A549 (cell line): ENCODE results near the gene YOD1. TPM values are rescaled to one million over a fixed set of nuclear protein-coding genes. Genes with fewer than 3 reads are reported as not detected.

ENCODE experiments used
- ATAC-seq, 2 experiments: fragments of 200-7000 bp in 1 of 2; fragments of >200 bp in 1 of 2; cut with Nextera tagmentation in 1 of 2; cut with Tn5 transposase in 1 of 2; 3 replicates each; pipeline versions ENCODE4 v1.8.0 to v1.9.1; 2018 to 2020; ENCODE audit warnings: mild to moderate bottlenecking in 1 of 2, moderate library complexity in 1 of 2
- CTCF ChIA-PET: fragments of 300-600 bp; sonication (Branson Sonifier 250); formaldehyde crosslinking; extraction: SDS; loops from one replicate; lab custom pipeline; 2021; ENCODE audit warnings: antibody characterized with exemption, inconsistent platforms; lab: Yijun Ruan, JAX
- POLR2A ChIA-PET: fragments of 350-600 bp; formaldehyde crosslinking; extraction: SDS; loops from one replicate; lab custom pipeline; 2021; ENCODE audit warnings: antibody characterized with exemption, inconsistent platforms; lab: Yijun Ruan, JAX
- DNase-seq, 2 experiments: peaks; one replicate each; pipeline versions ENCODE4 v3.0.0 to v3.0.0-alpha.2; 2011 to 2016; ENCODE audit warnings: low read depth in 1 of 2, low spot score in 1 of 2
- FAIRE-seq: peaks from 2 replicates; lab custom pipeline; 2011; peaks lifted over from hg19 to GRCh38; lab: Jason Lieb, UNC
- H3K27ac ChIP-seq, 2 experiments: fragments of >200 bp; sonication (Bioruptor Twin); formaldehyde crosslinking; 3 replicates each; pipeline ENCODE4 v1.5.1; 2016 to 2017
- H3K4me1 ChIP-seq: fragments of >200 bp; sonication (Bioruptor Twin); formaldehyde crosslinking; 3 replicates; pipeline ENCODE4 v1.6.1; 2016
- H3K4me2 ChIP-seq: fragments of >200 bp; sonication (Bioruptor Twin); formaldehyde crosslinking; 3 replicates; pipeline ENCODE4 v1.6.1; 2016
- H3K4me3 ChIP-seq: fragments of >200 bp; sonication (Bioruptor Twin); formaldehyde crosslinking; 3 replicates; pipeline ENCODE4 v1.5.1; 2016
- H3K9me3 ChIP-seq: fragments of >200 bp; sonication (Bioruptor Twin); formaldehyde crosslinking; 3 replicates; pipeline ENCODE4 v1.6.1; 2016
- CHD2 ChIP-seq: fragments of 150-350 bp; IDR thresholded peaks from 2 replicates; pipeline ENCODE4 v1.6.1; 2014; ENCODE audit warnings: low read length; ENCODE audit not compliant: partially characterized antibody
- CHD4 ChIP-seq: fragments of 200-600 bp; sonication (generic); IDR thresholded peaks from 2 replicates; pipeline ENCODE4 v1.6.1; 2016; ENCODE audit warnings: antibody characterized with exemption, mild to moderate bottlenecking, borderline replicate concordance
- CTCF ChIP-seq: fragments of >200 bp; sonication (Bioruptor Twin); formaldehyde crosslinking; IDR thresholded peaks from 3 replicates; pipeline ENCODE4 v1.5.1; 2016
- E2F6 ChIP-seq: IDR thresholded peaks from 2 replicates; pipeline ENCODE4 v1.6.1; 2012; ENCODE audit warnings: low read depth, borderline replicate concordance
- EHF ChIP-seq: fragments of 250-450 bp; sonication (Bioruptor Pico); IDR thresholded peaks from 2 replicates; pipeline ENCODE4 v1.5.0; 2020; ENCODE audit warnings: mild to moderate bottlenecking
- EP300 ChIP-seq, 2 experiments: fragments of >200 bp; sonication (Bioruptor Twin); formaldehyde crosslinking; IDR thresholded peaks; 2 replicates in 1 of 2; 3 replicates in 1 of 2; pipeline ENCODE4 v1.6.1; 2016 to 2017
- ESRRA ChIP-seq: fragments of 150-350 bp; IDR thresholded peaks from 2 replicates; pipeline ENCODE4 v1.6.1; 2014; ENCODE audit warnings: mild to moderate bottlenecking, low read length, borderline replicate concordance
- FOXS1 ChIP-seq: fragments of 250-450 bp; sonication (Bioruptor Pico); IDR thresholded peaks from 2 replicates; pipeline ENCODE4 v1.5.0; 2020; ENCODE audit warnings: mild to moderate bottlenecking, moderate library complexity
- HES2 ChIP-seq: fragments of >200 bp; sonication (Bioruptor Twin); formaldehyde crosslinking; IDR thresholded peaks from 2 replicates; pipeline ENCODE4 v1.6.1; 2016
- JUN ChIP-seq, 2 experiments: fragments of >200 bp; sonication (Bioruptor Twin); formaldehyde crosslinking; IDR thresholded peaks; 2 replicates in 1 of 2; 3 replicates in 1 of 2; pipeline ENCODE4 v1.6.1; 2016 to 2017
- KDM5A ChIP-seq: fragments of 200-600 bp; sonication (generic); IDR thresholded peaks from 2 replicates; pipeline ENCODE4 v1.6.1; 2016; ENCODE audit warnings: antibody characterized with exemption, mild to moderate bottlenecking
- MAX ChIP-seq: IDR thresholded peaks from 2 replicates; pipeline ENCODE4 v1.6.1; 2012
- MYC ChIP-seq: IDR thresholded peaks from 2 replicates; pipeline ENCODE4 v1.6.1; 2012; ENCODE audit warnings: mild to moderate bottlenecking, inconsistent platforms, low read length, improper control_type of control experiment, borderline replicate concordance
- NFE2L2 ChIP-seq: fragments of 150-350 bp; conservative IDR thresholded peaks from 2 replicates; pipeline ENCODE4 v1.6.1; 2014; ENCODE audit warnings: low read length
- NPAS2 ChIP-seq: fragments of 250-450 bp; sonication (Bioruptor Pico); IDR thresholded peaks from 2 replicates; pipeline ENCODE4 v1.8.0; 2022; ENCODE audit warnings: mild to moderate bottlenecking, moderate library complexity, borderline replicate concordance
- NR3C1 ChIP-seq: fragments of >200 bp; sonication (Bioruptor Twin); formaldehyde crosslinking; IDR thresholded peaks from 3 replicates; pipeline ENCODE4 v1.6.1; 2017
- PBX3 ChIP-seq: IDR thresholded peaks from 2 replicates; pipeline ENCODE4 v1.6.1; 2012
- POLR2AphosphoS2 ChIP-seq: conservative IDR thresholded peaks from 2 replicates; pipeline ENCODE4 v1.6.1; 2012; ENCODE audit warnings: low read length, improper control_type of control experiment, inconsistent platforms
- RARB ChIP-seq: fragments of 250-450 bp; sonication (Bioruptor Pico); IDR thresholded peaks from 2 replicates; pipeline ENCODE4 v1.8.0; 2021; ENCODE audit warnings: mild to moderate bottlenecking, moderate library complexity
- RCOR1 ChIP-seq: fragments of 150-350 bp; IDR thresholded peaks from 2 replicates; pipeline ENCODE4 v1.6.1; 2014; ENCODE audit warnings: antibody characterized with exemption, low read length, low read depth
- RFX5 ChIP-seq: fragments of 450-650 bp; IDR thresholded peaks from 2 replicates; pipeline ENCODE4 v1.7.1; 2014; ENCODE audit warnings: antibody characterized with exemption, mild to moderate bottlenecking, moderate library complexity
- ZNF302 ChIP-seq: fragments of 250-450 bp; sonication (Bioruptor Pico); IDR thresholded peaks from 2 replicates; pipeline ENCODE4 v1.9.0; 2021; ENCODE audit warnings: inconsistent platforms, mild to moderate bottlenecking, moderate library complexity
- ZSCAN20 ChIP-seq: fragments of 250-450 bp; sonication (Bioruptor Pico); IDR thresholded peaks from 2 replicates; pipeline ENCODE4 v1.8.0; 2022; ENCODE audit warnings: mild to moderate bottlenecking, moderate library complexity
- WGBS: methylation state at CpG from one replicate; pipeline ENCODE4 v1.1.6; 2017; ENCODE audit errors: missing lambda C conversion rate; 5-methylcytosine and 5-hydroxymethylcytosine counted together
- polyA plus RNA-seq, 4 experiments: library from polyadenylated mRNA; depleted of rRNA in 3 of 4; stranded (reverse); fragments of >200 nt; fragmentation: RNase III in 1 of 4; extraction: RNeasy Plus Mini Kit Qiagen cat#74134 plus additional on column Dnase treatment in 1 of 4; gene quantifications; 2 replicates in 3 of 4; 3 replicates in 1 of 4; pipeline ENCODE4 v1.2.3, GENCODE V29; 2011 to 2017

YOD1 gene
- polyA plus RNA-seq, 2 of the 4 experiments (the other 2 are of a cell fraction), result 7.0 to 10.3 TPM

- DNase-seq (no peak), FAIRE-seq (no peak), ATAC-seq (no peak)
- POLR2A ChIA-PET, result no interaction called here
- Histone ChIP-seq H3K27ac (no peak overlapping the region), H3K4me2 (no peak overlapping the region), H3K4me3 (no peak overlapping the region), H3K9me3 (no peaks in the 10 kb centered on the region), H3K4me1 (peaks cover 10% of the 10 kb centered on the region)
- CTCF ChIA-PET, result interaction anchor here (0.7 to 2.9 kb wide), 7 partner anchors 9 to 88 kb away, joined by 3 to 11 read pairs (median 4); partner anchors contain the start of gene PFKFB2
- WGBS, result 81% methylated on average over 4 of the region's 4 CpGs
- TF ChIP-seq CTCF (no peak), POLR2AphosphoS2 (no peak), CHD2 (no peak), MYC (no peak), E2F6 (no peak), FOXS1 (CRISPR knock-in tag) (no peak), JUN (IDR thresholded peaks at IDR 0.05) (no peak)
These were observed 19.8 kb upstream of the YOD1 start for GRCh38 chr1:207070811-207071210.

GRCh38 chr1:207069858-207070506 lies 19.0 kb upstream of the YOD1 start:
- Histone ChIP-seq H3K4me1 (peaks cover 10% of the 10 kb centered on the region), H3K4me3 (no peak overlapping the region), H3K4me2 (no peak overlapping the region), H3K27ac (no peak overlapping the region), H3K9me3 (no peaks in the 10 kb centered on the region)
- no peak for ATAC-seq
- ChIA-PET POLR2A (no interaction called here), CTCF (interaction anchor here (1.4 to 2.9 kb wide), 6 partner anchors 10 to 430 kb away, joined by 3 to 14 read pairs (median 4); partner anchors contain the start of gene PFKFB2)
- TF ChIP-seq FOXS1 (CRISPR knock-in tag) (no peak), NR3C1 (no peak), RFX5 (no peak), RCOR1 (no peak), JUN (IDR thresholded peaks at IDR 0.05) (no peak), EP300 (IDR thresholded peaks at IDR 0.05) (no peak), HES2 (no peak), NPAS2 (no peak), RARB (CRISPR knock-in tag) (no peak), ZNF302 (CRISPR knock-in tag) (no peak), PBX3 (no peak), MAX (no peak), NFE2L2 (no peak), ZSCAN20 (no peak), E2F6 (no peak), CHD4 (no peak), KDM5A (no peak), EHF (CRISPR knock-in tag) (no peak), ESRRA (no peak)
- no peak for DNase-seq
- 85% methylated on average over 5 of the region's 5 CpGs for WGBS
- no peak for FAIRE-seq
